SK-N-SH (cell line): Measurements from ENCODE around the gene MCTP1. TPM values are rescaled to one million over a fixed set of nuclear protein-coding genes. Genes with fewer than 3 reads are reported as not detected.

Source experiments
- CTCF ChIA-PET: fragments of 300-600, 350-600 bp; formaldehyde crosslinking; extraction: SDS; loops from one replicate; lab custom pipeline; 2021; lab: Yijun Ruan, JAX
- POLR2A ChIA-PET: fragments of 350-600 bp; sonication (Branson Sonifier 250); formaldehyde crosslinking; extraction: SDS; loops from one replicate; lab custom pipeline; 2020; ENCODE audit warnings: antibody characterized with exemption, inconsistent platforms; lab: Yijun Ruan, JAX
- DNase-seq: peaks from one replicate; pipeline ENCODE4 v3.0.0; 2012
- H2AFZ ChIP-seq: fragments of 200-600 bp; sonication (generic); 2 replicates; pipeline ENCODE4 v1.8.1; 2016; ENCODE audit warnings: antibody characterized with exemption, mild to moderate bottlenecking, low read depth
- H3F3A ChIP-seq: fragments of 200-600 bp; sonication (generic); replicated peaks from 2 replicates; pipeline ENCODE3; 2016; ENCODE audit warnings: antibody characterized with exemption, mild to moderate bottlenecking; ENCODE audit not compliant: insufficient read depth
- H3K27ac ChIP-seq, 2 experiments: fragments of 200-500 bp in 1 of 2; fragments of 200-600 bp in 1 of 2; sonication (Bioruptor generic) in 1 of 2; sonication (generic), shearing (Covaris generic) in 1 of 2; 2 replicates each; pipeline versions ENCODE4 v1.5.1 to v1.6.1; 2014 to 2016; ENCODE audit warnings: low read depth in 2 of 2, inconsistent platforms in 1 of 2, low read length in 1 of 2, mild to moderate bottlenecking in 1 of 2, mixed read lengths in 1 of 2
- H3K27me3 ChIP-seq: fragments of 200-600 bp; sonication (generic), shearing (Covaris generic); 2 replicates; pipeline ENCODE4 v1.6.1; 2016; ENCODE audit warnings: mixed run types; ENCODE audit not compliant: insufficient read depth
- H3K36me3 ChIP-seq, 2 experiments: fragments of 200-500 bp in 1 of 2; fragments of 200-600 bp in 1 of 2; sonication (Bioruptor generic) in 1 of 2; sonication (generic) in 1 of 2; replicated peaks in 1 of 2; 2 replicates each; pipeline versions ENCODE3 to v1.5.1; 2014 to 2016; ENCODE audit warnings: low read length in 1 of 2, mild to moderate bottlenecking in 1 of 2; ENCODE audit not compliant: insufficient read depth in 2 of 2, control insufficient read depth in 1 of 2
- H3K4me1 ChIP-seq, 2 experiments: fragments of 200-500 bp in 1 of 2; fragments of 200-600 bp in 1 of 2; sonication (Bioruptor generic) in 1 of 2; sonication (generic), shearing (Covaris generic) in 1 of 2; 2 replicates each; pipeline versions ENCODE4 v1.5.1 to v1.6.1; 2014 to 2016; ENCODE audit warnings: low read depth in 1 of 2, low read length in 1 of 2, mixed run types in 1 of 2; ENCODE audit not compliant: insufficient read depth in 2 of 2, control insufficient read depth in 1 of 2
- H3K4me2 ChIP-seq: fragments of 200-600 bp; sonication (generic), shearing (Covaris generic); 2 replicates; pipeline ENCODE4 v1.6.1; 2017; ENCODE audit warnings: mixed run types
- H3K4me3 ChIP-seq, 2 experiments: fragments of 200-500 bp in 1 of 2; fragments of 200-600 bp in 1 of 2; sonication (Bioruptor generic) in 1 of 2; sonication (generic), shearing (Covaris generic) in 1 of 2; 2 replicates each; pipeline versions ENCODE4 v1.5.1 to v1.8.1; 2014 to 2016; ENCODE audit warnings: low read depth in 2 of 2, inconsistent platforms in 1 of 2, low read length in 1 of 2, mild to moderate bottlenecking in 1 of 2, mixed read lengths in 1 of 2, moderate library complexity in 1 of 2
- H3K79me2 ChIP-seq: fragments of 200-600 bp; sonication (generic); 2 replicates; pipeline ENCODE4 v1.8.1; 2017; ENCODE audit warnings: mild to moderate bottlenecking; ENCODE audit not compliant: insufficient read depth
- H3K9ac ChIP-seq: fragments of 200-600 bp; sonication (generic); 2 replicates; pipeline ENCODE4 v1.6.1; 2017; ENCODE audit warnings: mixed run types
- H3K9me2 ChIP-seq: fragments of 200-600 bp; sonication (generic); 2 replicates; pipeline ENCODE4 v1.6.1; 2017; ENCODE audit warnings: mixed run types
- H3K9me3 ChIP-seq: fragments of 200-600 bp; sonication (generic); 2 replicates; pipeline ENCODE4 v1.6.1; 2017; ENCODE audit warnings: mixed run types, mild to moderate bottlenecking, moderate library complexity
- H4K20me1 ChIP-seq: fragments of 200-600 bp; sonication (generic); 2 replicates; pipeline ENCODE4 v1.6.1; 2017; ENCODE audit warnings: mild to moderate bottlenecking, mixed run types; ENCODE audit not compliant: insufficient read depth
- ELF1 ChIP-seq: IDR thresholded peaks from 2 replicates; pipeline ENCODE4 v1.4.0; 2012
- FOXJ3 ChIP-seq: sonication (generic); formaldehyde crosslinking; IDR thresholded peaks from 2 replicates; pipeline ENCODE4 v1.5.1; 2020; ENCODE audit warnings: mild to moderate bottlenecking, missing genetic modification reagents
- FOXM1 ChIP-seq: IDR thresholded peaks from 2 replicates; pipeline ENCODE4 v1.4.0; 2012; ENCODE audit warnings: low read depth, mild to moderate bottlenecking
- MEF2A ChIP-seq: IDR thresholded peaks from 2 replicates; pipeline ENCODE4 v1.4.0; 2012; ENCODE audit warnings: low read depth, borderline replicate concordance
- MXI1 ChIP-seq: IDR thresholded peaks from 2 replicates; pipeline ENCODE4 v1.6.1; 2012; ENCODE audit warnings: mild to moderate bottlenecking, low read depth, low read length, improper control_type of control experiment
- RCOR1 ChIP-seq: fragments of 150-350 bp; IDR thresholded peaks from 2 replicates; pipeline ENCODE4 v1.6.1; 2017; ENCODE audit warnings: antibody characterized with exemption, low read length
- SMC3 ChIP-seq: IDR thresholded peaks from 2 replicates; pipeline ENCODE4 v1.6.1; 2012; ENCODE audit warnings: low read depth, low read length, improper control_type of control experiment
- TCF12 ChIP-seq: IDR thresholded peaks from 2 replicates; pipeline ENCODE4 v1.4.0; 2012
- WGBS: methylation state at CpG from one replicate; pipeline ENCODE4 v1.1.6; 2017; ENCODE audit warnings: low lambda C conversion rate; 5-methylcytosine and 5-hydroxymethylcytosine counted together
- polyA plus RNA-seq, 3 experiments: library from polyadenylated mRNA; depleted of rRNA; stranded (reverse); fragments of >200 nt; gene quantifications; 2 replicates each; pipeline ENCODE4 v1.2.3, GENCODE V29; 2012
- TF ChIP-seq, protein P1 (sequence below): IDR thresholded peaks from 2 replicates; pipeline ENCODE4 v1.6.1; 2012; ENCODE audit warnings: mild to moderate bottlenecking, low read depth, low read length, moderate library complexity
- TF ChIP-seq, protein P2 (sequence below): IDR thresholded peaks from 2 replicates; pipeline ENCODE4 v1.4.0; 2012; ENCODE audit warnings: low read depth, borderline replicate concordance

MCTP1 gene
- polyA plus RNA-seq, 1 of the 3 experiments (the other 2 are of a cell fraction): 0.53 TPM

DNA sequence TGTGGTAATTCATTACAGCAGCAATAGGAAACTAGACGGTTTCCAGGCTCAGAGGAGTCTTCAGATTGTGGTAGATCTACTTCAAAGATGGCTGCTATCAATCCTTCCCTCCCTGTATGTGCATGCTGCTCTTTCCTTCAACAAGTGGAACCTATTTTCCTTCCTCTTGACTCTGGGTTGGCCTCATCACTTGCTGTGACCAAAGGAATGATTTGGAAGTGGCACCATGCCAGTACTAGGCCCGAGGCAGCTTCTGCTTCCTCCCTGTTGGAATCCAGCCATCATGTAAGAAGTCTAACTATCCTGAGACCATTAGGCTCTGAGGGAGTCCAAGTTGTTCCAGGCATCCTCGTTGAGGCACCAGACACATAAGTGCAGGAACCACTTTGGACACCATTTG lies 46.5 kb upstream of the MCTP1 start:
- ChIA-PET POLR2A (no interaction called here), CTCF (no interaction called here)
- Histone ChIP-seq H3K79me2 (no peaks in the 10 kb centered on the region), H4K20me1 (no peaks in the 10 kb centered on the region), H3K9me3 (no peaks in the 10 kb centered on the region), H3K4me3 (no peak overlapping the region), H3K27ac (no peak overlapping the region), H3K4me2 (no peak overlapping the region), H3K4me1 (no peaks in the 10 kb centered on the region), H3K9ac (no peak overlapping the region), H3K27me3 (no peaks in the 10 kb centered on the region; the same call in 1 of the 2 replicates), H3K36me3 (no peaks in the 10 kb centered on the region), H3K9me2 (no peaks in the 10 kb centered on the region), H3F3A (no peaks in the 10 kb centered on the region), H2AFZ (no peak overlapping the region)
- no peak for DNase-seq
- TF ChIP-seq MEF2A (no peak), MXI1 (no peak), FOXJ3 (CRISPR knock-in tag) (no peak), SMC3 (no peak), RCOR1 (no peak), ELF1 (no peak), FOXM1 (no peak)
- TF ChIP-seq, protein P1, sequence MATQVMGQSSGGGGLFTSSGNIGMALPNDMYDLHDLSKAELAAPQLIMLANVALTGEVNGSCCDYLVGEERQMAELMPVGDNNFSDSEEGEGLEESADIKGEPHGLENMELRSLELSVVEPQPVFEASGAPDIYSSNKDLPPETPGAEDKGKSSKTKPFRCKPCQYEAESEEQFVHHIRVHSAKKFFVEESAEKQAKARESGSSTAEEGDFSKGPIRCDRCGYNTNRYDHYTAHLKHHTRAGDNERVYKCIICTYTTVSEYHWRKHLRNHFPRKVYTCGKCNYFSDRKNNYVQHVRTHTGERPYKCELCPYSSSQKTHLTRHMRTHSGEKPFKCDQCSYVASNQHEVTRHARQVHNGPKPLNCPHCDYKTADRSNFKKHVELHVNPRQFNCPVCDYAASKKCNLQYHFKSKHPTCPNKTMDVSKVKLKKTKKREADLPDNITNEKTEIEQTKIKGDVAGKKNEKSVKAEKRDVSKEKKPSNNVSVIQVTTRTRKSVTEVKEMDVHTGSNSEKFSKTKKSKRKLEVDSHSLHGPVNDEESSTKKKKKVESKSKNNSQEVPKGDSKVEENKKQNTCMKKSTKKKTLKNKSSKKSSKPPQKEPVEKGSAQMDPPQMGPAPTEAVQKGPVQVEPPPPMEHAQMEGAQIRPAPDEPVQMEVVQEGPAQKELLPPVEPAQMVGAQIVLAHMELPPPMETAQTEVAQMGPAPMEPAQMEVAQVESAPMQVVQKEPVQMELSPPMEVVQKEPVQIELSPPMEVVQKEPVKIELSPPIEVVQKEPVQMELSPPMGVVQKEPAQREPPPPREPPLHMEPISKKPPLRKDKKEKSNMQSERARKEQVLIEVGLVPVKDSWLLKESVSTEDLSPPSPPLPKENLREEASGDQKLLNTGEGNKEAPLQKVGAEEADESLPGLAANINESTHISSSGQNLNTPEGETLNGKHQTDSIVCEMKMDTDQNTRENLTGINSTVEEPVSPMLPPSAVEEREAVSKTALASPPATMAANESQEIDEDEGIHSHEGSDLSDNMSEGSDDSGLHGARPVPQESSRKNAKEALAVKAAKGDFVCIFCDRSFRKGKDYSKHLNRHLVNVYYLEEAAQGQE: no peak
- whole genome bisulfite sequencing: 4% methylated on average over 3 of the region's 3 CpGs

DNA sequence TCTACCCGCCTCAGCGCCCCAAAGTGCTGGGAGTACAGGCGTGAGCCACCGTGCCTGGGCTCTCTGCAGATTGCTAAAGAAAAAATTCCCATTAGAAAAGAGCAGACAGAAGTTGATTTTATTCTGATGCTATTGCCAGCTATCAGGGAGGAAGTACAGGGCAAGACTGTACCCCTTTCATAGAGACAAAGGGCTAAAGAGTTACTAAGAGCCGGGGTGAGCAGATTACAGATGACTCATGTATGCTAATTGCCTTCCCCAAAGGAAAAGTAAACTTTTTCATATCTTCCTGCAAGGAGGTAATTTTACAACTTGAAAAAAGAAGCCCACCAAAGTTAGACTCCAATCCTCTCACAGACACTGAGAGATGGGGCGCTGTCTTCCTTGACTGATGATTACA lies 42.3 kb upstream of the MCTP1 start:
- H3K27ac ChIP-seq: no peak overlapping the region
- H3K27me3 ChIP-seq: no peaks in the 10 kb centered on the region; the same call in 1 of the 2 replicates
- no peaks in the 10 kb centered on the region for H3K36me3 ChIP-seq
- no peak overlapping the region for H2AFZ ChIP-seq
- no peaks in the 10 kb centered on the region for H3K9me2 ChIP-seq
- no peaks in the 10 kb centered on the region for H4K20me1 ChIP-seq
- no peaks in the 10 kb centered on the region for H3K9me3 ChIP-seq
- ChIA-PET CTCF (no interaction called here), POLR2A (no interaction called here)
- no peaks in the 10 kb centered on the region for H3K4me1 ChIP-seq
- 13% methylated on average over 6 of the region's 6 CpGs for WGBS
- TF ChIP-seq TCF12: no peak
- TF ChIP-seq, protein P2, sequence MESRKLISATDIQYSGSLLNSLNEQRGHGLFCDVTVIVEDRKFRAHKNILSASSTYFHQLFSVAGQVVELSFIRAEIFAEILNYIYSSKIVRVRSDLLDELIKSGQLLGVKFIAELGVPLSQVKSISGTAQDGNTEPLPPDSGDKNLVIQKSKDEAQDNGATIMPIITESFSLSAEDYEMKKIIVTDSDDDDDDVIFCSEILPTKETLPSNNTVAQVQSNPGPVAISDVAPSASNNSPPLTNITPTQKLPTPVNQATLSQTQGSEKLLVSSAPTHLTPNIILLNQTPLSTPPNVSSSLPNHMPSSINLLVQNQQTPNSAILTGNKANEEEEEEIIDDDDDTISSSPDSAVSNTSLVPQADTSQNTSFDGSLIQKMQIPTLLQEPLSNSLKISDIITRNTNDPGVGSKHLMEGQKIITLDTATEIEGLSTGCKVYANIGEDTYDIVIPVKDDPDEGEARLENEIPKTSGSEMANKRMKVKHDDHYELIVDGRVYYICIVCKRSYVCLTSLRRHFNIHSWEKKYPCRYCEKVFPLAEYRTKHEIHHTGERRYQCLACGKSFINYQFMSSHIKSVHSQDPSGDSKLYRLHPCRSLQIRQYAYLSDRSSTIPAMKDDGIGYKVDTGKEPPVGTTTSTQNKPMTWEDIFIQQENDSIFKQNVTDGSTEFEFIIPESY: no peak
- H3F3A ChIP-seq: no peaks in the 10 kb centered on the region
- H3K4me3 ChIP-seq: no peak overlapping the region
- H3K9ac ChIP-seq: no peak overlapping the region
- no peaks in the 10 kb centered on the region for H3K79me2 ChIP-seq
- H3K4me2 ChIP-seq: no peak overlapping the region
- DNase-seq: no peak
